Neural cell (in vitro differentiated cells): ENCODE measurements around the gene TEDC1.

Experiments used
- EP300 ChIP-seq: fragments of 450-650 bp; conservative IDR thresholded peaks from 2 replicates; pipeline ENCODE4 v1.6.1; 2014; ENCODE audit warnings: antibody characterized with exemption, mild to moderate bottlenecking, moderate library complexity; ENCODE audit not compliant: poor library complexity, severe bottlenecking
- EZH2 ChIP-seq: fragments of 200-600, 300-800 bp; shearing (Covaris generic), sonication (generic); IDR thresholded peaks from 2 replicates; pipeline ENCODE4 v1.6.1; 2014; ENCODE audit warnings: antibody characterized with exemption, low read length, borderline replicate concordance, mild to moderate bottlenecking; ENCODE audit not compliant: insufficient read depth, poor library complexity, severe bottlenecking
- POLR2AphosphoS5 ChIP-seq: IDR thresholded peaks from 2 replicates; pipeline ENCODE4 v1.6.1; 2012
- RAD21 ChIP-seq: fragments of 450-650 bp; conservative IDR thresholded peaks from 2 replicates; pipeline ENCODE4 v1.6.1; 2014; ENCODE audit warnings: antibody characterized with exemption, mild to moderate bottlenecking, moderate library complexity
- TF ChIP-seq, protein P1 (sequence below): fragments of 450-650 bp; IDR thresholded peaks from 2 replicates; pipeline ENCODE4 v1.5.1; 2014; ENCODE audit warnings: antibody characterized with exemption, mild to moderate bottlenecking, moderate library complexity; ENCODE audit not compliant: poor library complexity, severe bottlenecking

DNA sequence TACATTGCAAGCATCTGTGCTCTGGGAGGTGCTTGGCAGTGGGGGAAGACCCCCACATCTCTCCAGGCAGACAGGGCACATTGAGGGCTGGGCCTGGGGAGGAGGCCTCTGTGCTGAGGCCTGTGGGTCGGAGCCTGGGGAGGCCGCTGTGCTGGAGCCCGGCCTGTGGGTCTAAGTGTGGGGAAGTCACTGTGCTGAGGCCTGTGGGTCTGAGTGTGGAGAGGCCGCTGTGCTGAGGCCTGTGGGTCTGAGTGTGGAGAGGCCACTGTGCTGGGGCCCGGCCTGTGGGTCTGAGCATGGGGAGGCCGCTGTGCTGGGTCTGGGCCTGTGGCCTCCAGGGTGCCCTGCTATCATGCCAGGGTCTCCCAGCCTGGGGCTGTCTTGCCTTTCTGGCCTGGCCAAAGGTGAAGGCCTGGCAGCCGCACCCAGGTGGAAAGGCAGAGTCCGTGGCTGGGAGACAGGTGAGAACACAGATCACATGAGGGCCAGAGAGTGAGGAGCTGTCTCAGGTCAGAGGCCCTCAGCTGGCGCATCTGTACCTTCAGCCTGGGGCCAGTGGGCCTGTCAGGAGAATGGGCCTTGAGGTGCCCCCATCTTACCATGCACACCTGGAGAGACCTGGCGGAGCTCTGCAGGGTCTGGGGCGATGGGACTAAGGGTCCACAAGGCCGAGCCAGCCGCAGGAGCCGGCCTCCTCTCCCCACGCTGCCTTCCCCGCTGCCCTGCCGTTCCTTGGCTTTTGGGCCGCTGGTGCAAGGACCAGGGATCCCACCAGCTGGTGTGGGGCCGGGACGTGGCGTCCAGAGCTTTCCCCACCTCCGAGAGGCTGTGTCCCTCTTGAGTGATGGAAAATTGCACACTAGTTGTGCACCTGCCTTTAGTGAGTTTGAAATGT, 35.0 kb upstream of the TEDC1 start:
- TF ChIP-seq, protein P1, sequence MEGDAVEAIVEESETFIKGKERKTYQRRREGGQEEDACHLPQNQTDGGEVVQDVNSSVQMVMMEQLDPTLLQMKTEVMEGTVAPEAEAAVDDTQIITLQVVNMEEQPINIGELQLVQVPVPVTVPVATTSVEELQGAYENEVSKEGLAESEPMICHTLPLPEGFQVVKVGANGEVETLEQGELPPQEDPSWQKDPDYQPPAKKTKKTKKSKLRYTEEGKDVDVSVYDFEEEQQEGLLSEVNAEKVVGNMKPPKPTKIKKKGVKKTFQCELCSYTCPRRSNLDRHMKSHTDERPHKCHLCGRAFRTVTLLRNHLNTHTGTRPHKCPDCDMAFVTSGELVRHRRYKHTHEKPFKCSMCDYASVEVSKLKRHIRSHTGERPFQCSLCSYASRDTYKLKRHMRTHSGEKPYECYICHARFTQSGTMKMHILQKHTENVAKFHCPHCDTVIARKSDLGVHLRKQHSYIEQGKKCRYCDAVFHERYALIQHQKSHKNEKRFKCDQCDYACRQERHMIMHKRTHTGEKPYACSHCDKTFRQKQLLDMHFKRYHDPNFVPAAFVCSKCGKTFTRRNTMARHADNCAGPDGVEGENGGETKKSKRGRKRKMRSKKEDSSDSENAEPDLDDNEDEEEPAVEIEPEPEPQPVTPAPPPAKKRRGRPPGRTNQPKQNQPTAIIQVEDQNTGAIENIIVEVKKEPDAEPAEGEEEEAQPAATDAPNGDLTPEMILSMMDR, result no peak
- TF ChIP-seq EP300, result no peak
- TF ChIP-seq RAD21, result no peak
- no peak for TF ChIP-seq EZH2
- no peak for TF ChIP-seq POLR2AphosphoS5
